NCI-H748 (cell line): ENCODE results near the gene MAP3K20.
"Not testable (repeated sequence)": the region's sequence is repeated elsewhere in the genome, so short reads cannot be mapped to it uniquely, and the experiment has no call there.

Experiments
- DNase-seq: peaks from one replicate; lab custom pipeline; 2025; ENCODE audit not compliant: unreplicated experiment; lab: John Stamatoyannopoulos, UW

Gene MAP3K20

DNA sequence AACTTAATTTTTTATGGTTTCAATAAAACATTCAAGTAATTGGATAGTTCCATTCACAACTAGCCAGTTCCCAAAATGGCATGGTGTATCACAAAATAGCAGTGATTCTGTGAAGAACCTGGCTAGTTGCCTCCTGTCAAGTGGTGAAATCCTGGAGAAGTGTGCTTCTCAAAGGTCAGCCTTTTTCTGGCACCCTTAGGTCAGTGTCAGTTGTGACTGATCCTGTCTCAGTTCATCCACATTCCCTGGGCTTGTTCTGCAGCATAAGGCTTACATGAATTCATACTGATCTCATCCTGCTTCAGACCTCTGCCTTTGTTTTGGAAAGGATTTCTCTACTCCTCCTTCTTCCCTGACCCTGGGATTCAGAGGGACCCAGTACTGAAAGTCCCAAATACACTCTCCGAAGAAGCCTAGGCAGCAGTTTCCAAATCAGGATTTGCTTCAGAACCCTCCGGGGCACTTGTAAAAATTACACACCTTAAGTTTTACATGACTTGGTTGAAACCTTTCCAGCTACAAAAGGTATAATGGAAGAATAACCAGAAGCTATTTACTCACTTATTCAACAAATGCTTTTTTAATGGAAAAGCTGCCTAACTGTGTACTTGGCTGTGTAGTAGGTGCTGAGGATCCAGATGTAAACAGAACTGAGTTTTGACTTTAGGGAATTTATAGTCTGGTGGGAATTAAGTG, 11.0 kb downstream of the MAP3K20 start:
- DNase-seq = no peak

DNA sequence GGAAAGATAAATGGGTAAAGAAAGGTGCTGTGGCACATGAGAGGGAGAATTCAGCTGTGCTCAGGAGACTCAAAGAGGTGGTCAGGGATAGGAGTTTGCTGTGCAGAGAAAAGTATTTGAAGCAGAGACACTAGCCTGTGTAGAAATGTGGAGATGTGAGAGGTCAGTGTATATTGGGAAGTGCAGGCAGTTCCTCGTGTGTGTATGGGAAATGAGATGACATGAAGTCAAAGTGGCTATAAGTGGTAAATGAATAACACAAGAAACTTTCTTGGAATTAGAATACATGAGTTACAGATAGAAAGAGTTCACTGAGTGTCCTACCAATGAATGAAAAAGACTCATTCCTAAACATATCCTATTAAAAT, 11.6 kb downstream of the MAP3K20 start:
- no peak for DNase-seq

DNA sequence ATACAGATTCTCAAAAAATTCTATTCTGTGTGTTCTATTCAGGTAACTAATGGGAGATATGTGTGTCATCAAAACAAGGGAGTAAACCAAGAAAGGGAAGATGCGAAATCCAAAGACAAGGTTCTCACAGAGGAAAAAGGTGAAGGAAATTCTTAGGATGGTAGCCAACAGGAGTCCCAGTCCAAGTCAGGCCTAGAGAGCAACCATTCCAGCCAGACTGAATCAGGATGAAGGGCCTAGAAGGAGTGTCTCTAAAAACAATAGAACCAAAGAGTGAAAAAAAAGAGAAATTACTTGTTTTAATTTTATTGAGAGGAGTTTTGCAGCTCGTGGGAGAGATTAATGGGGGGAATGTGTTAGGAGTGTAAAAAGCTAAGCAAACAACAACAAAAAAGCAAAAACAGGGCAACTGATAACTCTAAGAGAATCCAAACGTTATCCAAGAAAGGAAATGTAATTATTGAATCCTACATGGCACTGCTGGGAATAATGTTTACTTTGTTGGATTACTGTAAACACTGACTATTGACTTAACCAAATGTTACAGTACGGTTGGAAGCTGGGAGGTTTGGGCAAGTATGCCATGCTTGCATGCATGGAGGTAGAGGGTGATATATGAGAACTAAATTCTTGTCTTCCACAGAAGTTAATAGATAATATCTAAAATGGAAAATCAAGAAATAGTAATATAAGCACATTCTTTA, 12.3 kb downstream of the MAP3K20 start:
- peak; percentile 18 for DNase-seq

DNA sequence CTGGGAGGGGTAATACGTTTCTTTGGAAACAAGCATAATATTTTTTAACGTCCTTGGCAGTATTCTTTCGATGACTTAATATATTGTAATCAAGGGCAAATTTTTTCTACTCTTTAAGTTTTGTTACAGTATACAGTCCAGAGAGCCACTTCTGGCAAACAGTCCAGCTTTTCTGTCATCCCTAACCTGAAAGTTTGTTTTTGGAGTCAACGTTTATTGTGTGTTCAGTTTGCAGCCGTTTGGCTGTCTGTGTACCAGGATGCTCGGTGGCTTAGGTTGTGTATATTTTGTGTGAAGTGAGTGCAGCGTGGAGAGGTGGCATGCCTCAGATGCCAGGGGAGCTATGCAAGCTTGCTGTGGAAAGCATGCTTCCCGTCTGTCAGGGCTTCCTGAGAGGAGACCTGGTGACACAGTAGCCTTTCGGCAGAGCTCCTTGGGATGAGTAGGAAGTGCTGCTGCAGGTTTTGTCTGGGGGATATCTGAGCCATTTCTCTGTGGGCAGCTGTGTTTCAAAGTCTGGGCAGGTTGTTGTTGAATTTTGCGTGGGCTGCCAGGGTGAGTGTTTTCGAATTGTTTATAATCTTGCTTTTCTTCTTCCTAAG, 14.7 kb downstream of the MAP3K20 start:
- no peak for DNase-seq

DNA sequence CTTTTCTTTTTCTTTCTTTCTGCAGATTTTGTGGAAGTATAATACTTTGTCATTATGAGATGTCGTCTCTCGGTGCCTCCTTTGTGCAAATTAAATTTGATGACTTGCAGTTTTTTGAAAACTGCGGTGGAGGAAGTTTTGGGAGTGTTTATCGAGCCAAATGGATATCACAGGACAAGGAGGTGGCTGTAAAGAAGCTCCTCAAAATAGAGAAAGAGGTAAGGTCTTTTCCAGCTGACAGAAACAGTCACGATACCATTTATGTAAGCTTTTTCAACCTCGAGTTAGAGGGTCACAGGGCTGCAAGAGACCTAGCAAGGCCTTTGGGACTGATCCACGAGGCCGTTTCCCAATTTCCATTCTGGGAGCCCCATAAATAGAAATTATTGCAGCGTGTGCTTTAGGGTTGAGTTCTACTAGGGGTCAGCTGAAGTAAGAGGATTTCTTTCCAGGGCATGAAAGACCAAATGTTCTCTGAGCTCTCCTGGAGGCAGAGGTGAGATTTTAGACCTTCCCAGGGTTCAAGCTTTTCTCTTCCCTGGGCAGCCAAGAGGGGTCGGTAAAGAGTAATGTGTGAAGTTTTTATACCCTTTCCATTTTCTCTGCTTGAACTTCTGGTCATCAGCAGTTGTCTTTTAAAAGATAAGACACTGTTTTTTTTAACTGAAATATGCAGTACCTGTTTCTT, 15.5 kb downstream of the MAP3K20 start:
- no peak for DNase-seq

DNA sequence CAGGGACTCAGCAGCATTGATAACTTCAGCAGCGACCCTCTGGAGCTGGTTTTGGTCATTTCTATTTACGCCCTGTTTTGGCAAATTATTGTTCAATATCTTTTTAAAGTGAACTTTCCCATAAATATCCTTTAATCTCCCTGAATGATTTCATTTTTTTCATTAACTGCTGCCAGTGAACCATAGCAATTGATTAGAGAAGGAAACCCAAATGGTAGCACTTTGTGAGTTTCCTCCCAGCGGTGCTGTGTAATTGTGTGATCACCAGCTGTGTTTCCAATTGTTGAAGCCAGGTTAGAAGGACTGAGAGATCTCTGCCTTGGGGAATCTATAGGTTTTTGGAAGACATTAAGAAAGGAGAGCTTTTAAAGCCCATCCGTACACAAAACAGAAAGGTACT, 16.3 kb downstream of the MAP3K20 start:
- DNase-seq = no peak

DNA sequence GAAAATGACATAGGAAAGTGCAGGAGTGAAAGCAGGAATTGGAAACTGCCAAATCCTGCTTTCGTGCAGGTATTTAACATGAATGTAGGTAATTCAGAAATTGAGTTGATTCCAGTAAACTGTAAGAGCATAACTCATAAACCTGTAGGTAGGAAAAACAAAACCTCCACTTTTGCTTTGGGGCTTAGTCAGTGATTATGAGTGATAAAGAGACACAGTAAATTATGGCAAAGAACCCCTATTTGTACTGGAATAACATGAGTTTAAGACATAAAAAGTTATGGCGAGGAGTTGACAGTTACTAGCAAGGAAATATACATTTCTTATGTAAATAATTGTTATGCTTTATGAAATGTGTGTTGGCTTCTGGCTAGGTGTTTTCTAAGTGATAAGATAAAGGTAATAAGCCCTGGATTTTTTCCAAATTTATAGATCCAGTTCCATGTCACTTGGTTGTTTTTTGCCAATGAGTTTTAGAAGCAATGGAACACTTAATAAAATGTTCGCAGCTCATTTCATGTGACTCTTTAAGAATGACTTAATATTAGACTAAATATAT, 17.3 kb downstream of the MAP3K20 start:
- no peak for DNase-seq

DNA sequence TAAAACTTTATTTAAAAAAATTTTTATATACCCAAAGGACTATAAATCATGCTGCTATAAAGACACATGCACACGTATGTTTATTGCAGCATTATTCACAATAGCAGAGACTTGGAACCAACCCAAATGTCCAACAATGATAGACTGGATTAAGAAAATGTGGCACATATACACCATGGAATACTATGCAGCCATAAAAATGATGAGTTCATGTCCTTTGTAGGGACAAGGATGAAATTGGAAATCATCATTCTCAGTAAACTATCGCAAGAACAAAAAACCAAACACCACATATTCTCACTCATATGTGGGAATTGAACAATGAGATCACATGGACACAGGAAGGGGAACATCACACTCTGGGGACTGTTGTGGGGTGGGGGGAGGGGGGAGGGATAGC, 18.0 kb downstream of the MAP3K20 start:
- DNase-seq = not testable (repeated sequence)

DNA sequence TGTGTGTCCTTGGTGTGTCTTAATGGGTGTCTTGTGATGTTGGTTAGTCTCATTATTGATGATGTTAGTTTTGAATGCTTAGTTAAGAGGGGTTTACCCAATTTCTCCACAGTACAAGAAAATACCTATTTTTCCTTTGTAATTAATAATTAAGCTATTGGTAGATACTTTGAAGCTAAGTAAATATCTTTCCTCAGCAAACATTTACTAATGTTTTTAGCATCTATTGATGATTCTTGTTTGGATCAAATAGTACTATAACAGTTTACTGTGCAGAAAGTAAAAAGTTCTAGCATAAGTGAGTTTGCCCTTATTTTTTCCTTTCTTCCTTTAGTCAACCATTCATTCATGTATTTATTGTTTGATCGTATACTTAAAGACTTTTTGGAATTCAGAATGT, 19.1 kb downstream of the MAP3K20 start:
- no peak for DNase-seq

DNA sequence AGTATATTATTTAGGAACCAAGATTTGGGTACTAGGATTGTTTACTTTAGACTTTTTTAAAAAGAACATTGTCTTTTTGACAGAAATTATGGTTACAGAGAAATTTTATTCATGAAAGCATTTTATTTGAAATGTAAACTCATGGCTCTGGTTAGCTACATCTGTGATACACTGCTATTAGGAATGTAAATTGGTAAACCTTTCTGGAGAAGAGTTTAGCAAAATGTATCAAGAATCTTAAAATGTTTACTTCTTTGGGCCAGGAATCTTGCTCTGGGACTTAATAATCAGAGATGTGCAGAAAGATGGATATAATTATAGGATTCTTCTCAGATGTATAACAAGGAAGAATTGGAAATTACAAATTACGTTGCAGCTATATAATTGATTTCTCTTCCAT, 19.7 kb downstream of the MAP3K20 start:
- no peak for DNase-seq

DNA sequence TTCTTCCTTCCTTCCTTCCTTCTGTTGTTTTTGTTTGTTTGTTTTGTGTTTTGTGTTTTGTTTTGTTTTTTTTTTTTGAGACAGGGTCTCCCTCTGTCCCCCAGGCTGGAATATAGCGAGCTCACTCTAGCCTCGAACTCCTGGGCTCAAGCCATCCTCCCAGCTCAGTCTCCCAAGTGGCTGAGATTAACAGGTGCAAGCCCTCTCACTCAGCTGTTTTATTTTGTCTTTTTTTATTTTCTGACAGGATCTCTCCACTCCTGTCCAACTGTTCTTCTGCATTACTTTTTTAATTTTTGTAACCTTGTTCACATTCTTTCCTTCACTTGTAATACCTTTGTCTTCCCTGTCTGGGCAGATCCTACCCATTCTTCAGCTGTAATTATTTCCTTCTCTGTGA, 23.6 kb downstream of the MAP3K20 start:
- DNase-seq = no peak

DNA sequence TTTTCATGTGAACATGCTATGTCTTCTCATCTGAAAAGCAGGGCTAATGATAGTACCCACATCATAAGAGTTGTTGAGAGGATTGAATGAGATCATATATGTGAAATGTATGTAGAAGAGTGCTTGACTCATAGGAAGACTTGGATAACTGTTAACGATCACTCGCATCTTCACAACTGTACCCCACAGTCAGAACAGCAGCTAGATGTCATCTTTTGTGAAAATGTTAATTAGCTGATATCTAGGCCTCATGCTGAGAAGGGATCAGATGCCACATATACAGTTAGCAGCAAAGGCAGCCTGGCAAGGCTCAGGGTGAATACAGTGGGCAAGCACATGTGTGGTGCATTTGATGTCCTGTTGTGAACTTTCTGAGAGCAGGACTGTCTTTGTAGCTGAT, 24.2 kb downstream of the MAP3K20 start:
- DNase-seq = no peak

DNA sequence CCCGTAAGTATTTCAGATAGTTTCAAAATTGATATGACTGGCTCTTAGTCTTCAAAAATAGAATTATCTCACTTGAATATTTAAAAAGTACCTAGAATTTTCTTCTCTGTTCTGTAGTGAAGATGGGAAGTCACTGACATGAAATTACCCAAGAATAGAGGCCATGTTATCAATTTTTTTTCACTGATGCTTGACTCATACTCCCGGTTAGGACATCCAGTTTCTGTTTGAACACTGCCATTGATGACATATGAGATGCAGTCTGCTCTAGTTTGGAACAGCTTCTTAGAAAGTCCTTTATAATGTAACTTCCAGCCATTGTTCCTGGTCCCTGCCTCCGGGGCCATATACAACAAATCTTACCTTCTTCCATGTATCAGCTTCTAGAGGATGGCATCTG, 26.0 kb downstream of the MAP3K20 start:
- no peak for DNase-seq

DNA sequence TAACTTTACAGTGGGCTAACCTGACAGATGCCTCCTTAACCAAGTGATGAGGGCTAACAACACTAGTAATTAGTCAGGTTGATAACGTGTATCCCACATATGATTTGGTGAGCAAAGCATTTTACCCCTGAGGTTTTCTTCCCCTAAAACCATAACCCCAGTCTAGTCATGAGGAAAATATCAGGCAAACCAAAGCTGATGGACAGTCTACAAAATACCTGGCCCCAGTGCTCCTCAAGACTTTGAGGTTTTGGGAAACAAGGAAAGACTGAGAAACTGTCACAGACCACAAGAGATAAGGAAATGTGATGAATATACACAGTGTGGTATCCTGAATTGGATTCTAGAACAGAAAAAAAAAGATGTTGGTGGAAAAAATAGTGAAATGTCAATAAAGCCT, 28.5 kb downstream of the MAP3K20 start:
- DNase-seq = no peak

DNA sequence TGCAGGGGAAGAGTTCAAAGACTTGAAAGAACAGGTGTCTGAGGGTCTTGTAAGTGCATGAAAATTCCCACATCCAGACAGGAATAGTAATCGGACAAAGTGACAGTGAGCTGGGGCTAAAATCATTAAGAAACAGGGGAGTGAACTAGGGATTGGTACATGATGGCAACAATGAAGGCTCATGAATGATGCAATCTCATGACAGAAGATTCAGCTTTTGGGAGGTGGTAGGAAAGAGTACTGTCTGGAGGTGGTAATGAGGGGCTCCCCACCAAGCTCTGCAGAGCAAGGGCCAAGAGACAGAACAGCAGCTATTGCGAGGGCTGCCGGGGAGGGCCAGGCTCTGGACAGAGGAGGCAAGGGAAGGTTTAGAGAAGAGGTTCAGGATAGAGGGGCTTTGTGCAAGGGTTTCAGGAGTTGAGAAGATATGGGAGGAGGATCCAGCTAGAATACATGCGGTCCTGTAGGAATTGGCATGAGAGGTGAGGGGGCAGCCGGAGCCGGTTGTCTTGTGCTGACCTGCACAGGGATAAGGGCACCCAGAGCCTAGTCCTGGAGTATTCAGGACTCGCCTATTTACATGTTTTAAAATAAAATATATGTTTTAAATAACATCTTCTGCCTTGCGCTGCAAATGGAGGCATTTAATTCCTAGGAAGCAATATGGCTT, 31.4 kb downstream of the MAP3K20 start:
- no peak for DNase-seq

DNA sequence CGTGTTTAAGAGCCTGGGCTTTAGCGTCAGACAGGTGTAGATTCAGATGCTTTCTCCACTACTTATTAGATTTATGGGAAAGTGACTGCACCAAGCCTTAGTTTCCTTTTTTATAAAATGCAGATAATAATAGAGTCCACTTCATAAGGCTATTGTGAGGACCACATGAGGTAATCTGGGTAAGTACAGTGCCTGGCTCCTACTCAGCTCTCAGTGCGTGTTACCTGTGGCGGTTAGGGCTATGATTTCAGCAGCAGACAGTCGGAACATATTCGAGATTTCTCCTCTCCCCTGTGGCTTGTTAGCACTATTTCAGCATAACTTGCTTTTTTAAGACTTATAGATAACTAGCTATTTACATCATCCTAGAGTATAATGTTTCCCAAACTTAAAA, 32.0 kb downstream of the MAP3K20 start:
- DNase-seq = no peak

DNA sequence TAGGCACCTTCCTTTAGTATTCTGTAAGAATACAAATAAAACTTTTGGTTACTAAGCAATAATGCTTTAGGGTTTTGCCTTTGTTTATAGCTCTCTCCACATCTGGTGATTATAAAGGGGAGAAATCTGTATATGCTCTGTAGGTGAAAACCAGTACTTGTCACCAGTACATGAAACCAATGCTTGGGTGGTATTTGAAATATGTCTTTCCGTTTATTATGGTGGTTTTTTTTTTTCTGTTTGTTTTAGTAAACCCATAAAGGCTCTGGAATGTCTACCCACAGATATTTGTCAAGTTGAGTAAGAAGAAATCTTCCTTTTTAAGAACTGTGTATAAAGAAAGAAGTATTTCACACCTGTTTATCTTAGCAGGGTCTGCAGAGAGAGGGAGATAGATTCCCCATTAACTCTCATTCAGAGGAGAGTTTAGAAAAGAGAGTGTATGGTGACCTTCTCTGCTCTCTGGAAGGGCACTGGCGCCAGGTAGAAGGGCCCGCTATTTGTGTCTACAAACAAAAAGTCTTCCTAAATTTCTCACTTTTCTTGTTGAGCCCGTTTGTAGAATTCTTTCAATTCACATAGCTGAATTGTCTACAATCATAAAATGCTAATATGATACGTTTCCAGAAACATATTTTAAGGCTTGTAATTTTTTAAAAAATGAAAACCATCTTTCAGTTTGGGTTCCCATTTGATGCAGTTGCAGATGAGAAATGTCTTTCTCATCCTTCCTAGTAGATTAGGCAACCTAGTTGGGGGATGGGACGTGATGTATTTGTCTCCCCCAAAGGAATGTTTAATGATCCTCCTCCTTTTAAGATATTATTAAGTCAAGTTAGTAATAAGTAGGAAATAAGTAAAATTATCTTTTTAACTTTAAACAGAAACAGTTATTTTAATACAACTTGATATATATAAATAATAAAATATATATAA, 33.9 kb downstream of the MAP3K20 start:
- DNase-seq = no peak

DNA sequence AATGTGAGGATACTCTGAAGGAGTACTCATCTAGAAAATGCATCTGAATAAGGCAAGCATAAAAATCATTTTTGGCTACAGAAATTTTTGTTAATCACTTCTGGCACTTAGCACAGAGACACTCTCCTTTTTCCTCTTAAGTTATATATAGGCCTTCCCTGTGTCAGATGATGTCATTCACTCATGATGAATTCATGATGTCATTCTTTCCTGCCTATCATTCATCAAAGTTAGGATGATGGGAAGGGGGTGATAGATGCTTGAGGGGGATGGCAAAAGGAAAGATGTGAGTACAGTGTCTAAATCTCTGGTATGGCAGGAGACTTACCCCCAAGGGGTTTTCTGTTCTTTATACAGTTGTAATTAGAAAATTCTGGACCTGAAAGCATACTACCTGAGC, 42.0 kb downstream of the MAP3K20 start:
- DNase-seq = no peak

DNA sequence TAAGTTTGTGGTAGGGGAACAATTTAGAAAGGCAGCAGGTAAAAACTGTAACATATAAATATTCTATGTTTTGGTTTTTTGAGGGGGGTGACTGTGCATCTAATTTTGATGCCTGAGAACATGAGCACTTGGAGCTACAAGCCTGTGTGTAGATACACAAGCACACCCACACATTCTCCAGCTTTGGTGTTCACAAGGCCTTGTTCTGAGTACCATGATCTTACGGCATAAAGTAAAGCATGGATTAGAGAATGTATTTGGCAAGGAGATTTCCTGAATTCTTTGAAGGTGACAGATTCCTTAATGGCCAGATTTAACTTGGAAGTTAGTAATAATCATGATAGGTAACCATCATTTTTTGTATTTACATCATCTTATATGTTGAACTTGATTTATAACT, 42.7 kb downstream of the MAP3K20 start:
- DNase-seq = no peak
